MM.1S (cell line): ENCODE measurements around the gene TANC1.

Experiments used
- EZH2 ChIP-seq: fragments of 300-600 bp; sonication (generic); optimal IDR thresholded peaks from 2 replicates; pipeline ENCODE3; 2017; ENCODE audit warnings: low read depth, mild to moderate bottlenecking, antibody characterized with exemption, low read length, mixed read lengths
- EZH2phosphoT487 ChIP-seq: fragments of 300-600 bp; sonication (generic); IDR thresholded peaks from 2 replicates; pipeline ENCODE4 v1.6.1; 2018; ENCODE audit warnings: antibody characterized with exemption, low read length

- no peak for TF ChIP-seq EZH2phosphoT487
- TF ChIP-seq EZH2: no peak
Measured at GRCh38 chr2:159139216-159139933, 170.9 kb downstream of the TANC1 start.
